Psoas muscle (tissue), 8 donors: Measurements from ENCODE around the gene DUSP15. TPM values are rescaled to one million over a fixed set of nuclear protein-coding genes. Genes with fewer than 3 reads are reported as not detected.

ENCODE experiments used
- ATAC-seq, 4 donors: fragments of 200-7000 bp; cut with Tn5 transposase; one replicate each; pipeline ENCODE4 v1.9.1; 2020; ENCODE audit warnings: moderate library complexity in 3 of 4, mild to moderate bottlenecking in 2 of 4
- DNase-seq, 2 donors: peaks; one replicate each; pipeline ENCODE4 v3.0.0-alpha.2; 2020
- H3K27ac ChIP-seq: fragments of 200-600 bp; one replicate; pipeline ENCODE4 v1.8.0; 2022
- H3K27me3 ChIP-seq, 3 donors: fragments of 200-600 bp in 1 of 3; one replicate each; pipeline versions ENCODE4 v1.6.1 to v1.8.0; 2013 to 2022; ENCODE audit warnings: low read length in 2 of 3, mild to moderate bottlenecking in 2 of 3, moderate library complexity in 1 of 3; ENCODE audit not compliant: insufficient read depth in 3 of 3
- H3K36me3 ChIP-seq, 2 donors: fragments of 200-600 bp in 1 of 2; one replicate each; pipeline versions ENCODE4 v1.6.1 to v1.8.0; 2013 to 2022; ENCODE audit warnings: low read depth in 1 of 2, mild to moderate bottlenecking in 1 of 2, moderate library complexity in 1 of 2; ENCODE audit not compliant: insufficient read depth in 1 of 2
- H3K4me1 ChIP-seq: fragments of 200-600 bp; one replicate; pipeline ENCODE4 v1.8.0; 2022
- H3K4me3 ChIP-seq: fragments of 200-600 bp; one replicate; pipeline ENCODE4 v1.8.0; 2022; ENCODE audit warnings: mild to moderate bottlenecking
- H3K9me3 ChIP-seq: fragments of 200-600 bp; one replicate; pipeline ENCODE4 v1.8.0; 2022
- CTCF ChIP-seq: fragments of 200-600 bp; IDR thresholded peaks from one replicate; pipeline ENCODE4 v1.8.0; 2022; ENCODE audit warnings: antibody characterized with exemption
- WGBS, 3 donors: extraction: QIAGEN DNeasy Blood & Tissue Kit; methylation state at CpG; one replicate each; pipeline versions ENCODE4 v1.1.6 to v1.1.7; 2013; 5-methylcytosine and 5-hydroxymethylcytosine counted together
- intact Hi-C, 2 donors: fragments of 100-400 bp; cut with DNase I; formaldehyde crosslinking; loops; one replicate each; pipeline versions ENCODE4 v1.11.0 to v1.14.2; 2022
- polyA plus RNA-seq, 3 donors: library from polyadenylated mRNA; stranded (reverse); fragments of 200-250 nt; gene quantifications; one replicate each; pipeline ENCODE4 v1.2.3, GENCODE V29; 2013
- total RNA-seq, 4 donors: library from RNA; stranded (reverse); fragmentation: NEBNext Ultra II Directional in 2 of 4; extraction: Animal tissue kit (Norgen Biotek cat#: 25700) in 2 of 4; gene quantifications; one replicate each; pipeline versions ENCODE4 v1.2.1 to v1.2.4, GENCODE V29; 2021 to 2023
- donor health status: healthy with polysubstance abuse.
- donor health status: DM: no; HTN: no; CAD: no; lungs with moderate emphysema.
- donor health status: Bipolar disorder and iron deficiency.
- donor health status: healthy.
- donor health status: DM: yes; HTN: yes; CAD: no.
- donor health status: DM: no; HTN: no; CAD: no.
- donor health status: DM: no; HTN: no; CAD: no.
- donor health status: DM: yes; HTN: yes; CAD: no.

Gene DUSP15
- total and polyA plus RNA-seq, 7 donors = 0.04 to 0.51 (median 0.20) TPM; not detected in 3

- Histone ChIP-seq H3K27ac (no peak overlapping the region), H3K36me3 (no peaks in the 10 kb centered on the region), H3K4me3 (peak overlapping the region; percentile 71), H3K4me1 (peaks cover 4% of the 10 kb centered on the region), H3K9me3 (no peaks in the 10 kb centered on the region), H3K27me3 (peaks cover 0 to 34% (median 12%) of the 10 kb centered on the region in 3 donors)
- peak in 2 of 4 donors; percentile 8 to 16 for ATAC-seq
- TF ChIP-seq CTCF = no peak
- DNase-seq = no peak
- WGBS, 3 donors = 9 to 26% (median 11%) methylated on average over 12 to 24 of the region's 24 CpGs
- intact Hi-C loops = no loop called here
Observed at GRCh38 chr20:31870726-31871617, 645 bp upstream of the DUSP15 start.

GRCh38 chr20:31869673-31869941 is 720 bp downstream of the DUSP15 start:
- ATAC-seq (peak in 2 of 4 donors; percentile 3 to 18), DNase-seq (no peak)
- intact Hi-C loops = no loop called here
- TF ChIP-seq CTCF = no peak
- peaks cover 4% of the 10 kb centered on the region for H3K4me1 ChIP-seq
- peak overlapping the region; percentile 71 for H3K4me3 ChIP-seq
- WGBS, 3 donors = 0 to 25% (median 7%) methylated on average over 1 of the region's 1 CpG
- no peak overlapping the region for H3K27ac ChIP-seq
- no peaks in the 10 kb centered on the region for H3K9me3 ChIP-seq
- peaks cover 0 to 34% (median 12%) of the 10 kb centered on the region in 3 donors for H3K27me3 ChIP-seq
- no peaks in the 10 kb centered on the region for H3K36me3 ChIP-seq

GRCh38 chr20:31868853-31869672 is 1.3 kb downstream of the DUSP15 start:
- Histone ChIP-seq H3K9me3 (no peaks in the 10 kb centered on the region), H3K4me1 (peaks cover 4% of the 10 kb centered on the region), H3K27me3 (peaks cover 0 to 34% (median 12%) of the 10 kb centered on the region in 3 donors), H3K36me3 (no peaks in the 10 kb centered on the region), H3K4me3 (peak overlapping the region; percentile 71), H3K27ac (no peak overlapping the region)
- ATAC-seq (peak in 2 of 4 donors; percentile 8 to 16), DNase-seq (no peak)
- 72 to 81% (median 75%) methylated on average over 11 to 12 of the region's 12 CpGs for WGBS, 3 donors
- no peak for TF ChIP-seq CTCF
- intact Hi-C loops = no loop called here

- no peak for DNase-seq
- Histone ChIP-seq H3K36me3 (no peaks in the 10 kb centered on the region), H3K4me1 (peaks cover 4% of the 10 kb centered on the region), H3K9me3 (no peaks in the 10 kb centered on the region), H3K27me3 (peaks cover 0 to 37% (median 12%) of the 10 kb centered on the region in 3 donors), H3K27ac (no peak overlapping the region), H3K4me3 (no peak overlapping the region)
- TF ChIP-seq CTCF = no peak
- 71 to 79% (median 71%) methylated on average over 3 of the region's 3 CpGs for WGBS, 3 donors
- no peak for ATAC-seq
- intact Hi-C loops = no loop called here
Observed at GRCh38 chr20:31866221-31866620, 4.1 kb downstream of the DUSP15 start.
